SK-N-SH (cell line): ENCODE results near the gene CRACR2B. TPM values are rescaled to one million over a fixed set of nuclear protein-coding genes. Genes with fewer than 3 reads are reported as not detected.
A peak's percentile ranks its signal among the peaks of the same experiment; 100 is the strongest.

ENCODE experiments used
- CTCF ChIA-PET: fragments of 300-600, 350-600 bp; formaldehyde crosslinking; extraction: SDS; loops from one replicate; lab custom pipeline; 2021; lab: Yijun Ruan, JAX
- POLR2A ChIA-PET: fragments of 350-600 bp; sonication (Branson Sonifier 250); formaldehyde crosslinking; extraction: SDS; loops from one replicate; lab custom pipeline; 2020; ENCODE audit warnings: antibody characterized with exemption, inconsistent platforms; lab: Yijun Ruan, JAX
- DNase-seq: peaks from one replicate; pipeline ENCODE4 v3.0.0; 2012
- H2AFZ ChIP-seq: fragments of 200-600 bp; sonication (generic); 2 replicates; pipeline ENCODE4 v1.8.1; 2016; ENCODE audit warnings: antibody characterized with exemption, mild to moderate bottlenecking, low read depth
- H3F3A ChIP-seq: fragments of 200-600 bp; sonication (generic); replicated peaks from 2 replicates; pipeline ENCODE3; 2016; ENCODE audit warnings: antibody characterized with exemption, mild to moderate bottlenecking; ENCODE audit not compliant: insufficient read depth
- H3K27ac ChIP-seq, 2 experiments: fragments of 200-500 bp in 1 of 2; fragments of 200-600 bp in 1 of 2; sonication (Bioruptor generic) in 1 of 2; sonication (generic), shearing (Covaris generic) in 1 of 2; 2 replicates each; pipeline versions ENCODE4 v1.5.1 to v1.6.1; 2014 to 2016; ENCODE audit warnings: low read depth in 2 of 2, inconsistent platforms in 1 of 2, low read length in 1 of 2, mild to moderate bottlenecking in 1 of 2, mixed read lengths in 1 of 2
- H3K27me3 ChIP-seq: fragments of 200-600 bp; sonication (generic), shearing (Covaris generic); 2 replicates; pipeline ENCODE4 v1.6.1; 2016; ENCODE audit warnings: mixed run types; ENCODE audit not compliant: insufficient read depth
- H3K36me3 ChIP-seq, 2 experiments: fragments of 200-500 bp in 1 of 2; fragments of 200-600 bp in 1 of 2; sonication (Bioruptor generic) in 1 of 2; sonication (generic) in 1 of 2; replicated peaks in 1 of 2; 2 replicates each; pipeline versions ENCODE3 to v1.5.1; 2014 to 2016; ENCODE audit warnings: low read length in 1 of 2, mild to moderate bottlenecking in 1 of 2; ENCODE audit not compliant: insufficient read depth in 2 of 2, control insufficient read depth in 1 of 2
- H3K4me1 ChIP-seq, 2 experiments: fragments of 200-500 bp in 1 of 2; fragments of 200-600 bp in 1 of 2; sonication (Bioruptor generic) in 1 of 2; sonication (generic), shearing (Covaris generic) in 1 of 2; 2 replicates each; pipeline versions ENCODE4 v1.5.1 to v1.6.1; 2014 to 2016; ENCODE audit warnings: low read depth in 1 of 2, low read length in 1 of 2, mixed run types in 1 of 2; ENCODE audit not compliant: insufficient read depth in 2 of 2, control insufficient read depth in 1 of 2
- H3K4me2 ChIP-seq: fragments of 200-600 bp; sonication (generic), shearing (Covaris generic); 2 replicates; pipeline ENCODE4 v1.6.1; 2017; ENCODE audit warnings: mixed run types
- H3K4me3 ChIP-seq, 2 experiments: fragments of 200-500 bp in 1 of 2; fragments of 200-600 bp in 1 of 2; sonication (Bioruptor generic) in 1 of 2; sonication (generic), shearing (Covaris generic) in 1 of 2; 2 replicates each; pipeline versions ENCODE4 v1.5.1 to v1.8.1; 2014 to 2016; ENCODE audit warnings: low read depth in 2 of 2, inconsistent platforms in 1 of 2, low read length in 1 of 2, mild to moderate bottlenecking in 1 of 2, mixed read lengths in 1 of 2, moderate library complexity in 1 of 2
- H3K79me2 ChIP-seq: fragments of 200-600 bp; sonication (generic); 2 replicates; pipeline ENCODE4 v1.8.1; 2017; ENCODE audit warnings: mild to moderate bottlenecking; ENCODE audit not compliant: insufficient read depth
- H3K9ac ChIP-seq: fragments of 200-600 bp; sonication (generic); 2 replicates; pipeline ENCODE4 v1.6.1; 2017; ENCODE audit warnings: mixed run types
- H3K9me2 ChIP-seq: fragments of 200-600 bp; sonication (generic); 2 replicates; pipeline ENCODE4 v1.6.1; 2017; ENCODE audit warnings: mixed run types
- H3K9me3 ChIP-seq: fragments of 200-600 bp; sonication (generic); 2 replicates; pipeline ENCODE4 v1.6.1; 2017; ENCODE audit warnings: mixed run types, mild to moderate bottlenecking, moderate library complexity
- H4K20me1 ChIP-seq: fragments of 200-600 bp; sonication (generic); 2 replicates; pipeline ENCODE4 v1.6.1; 2017; ENCODE audit warnings: mild to moderate bottlenecking, mixed run types; ENCODE audit not compliant: insufficient read depth
- CTCF ChIP-seq: fragments of 200-600 bp; sonication (generic); IDR thresholded peaks from 2 replicates; pipeline ENCODE4 v1.6.1; 2017; ENCODE audit warnings: antibody characterized with exemption, mild to moderate bottlenecking, moderate library complexity
- EZH2phosphoT487 ChIP-seq: fragments of 200-600 bp; sonication (generic); IDR thresholded peaks from 2 replicates; pipeline ENCODE4 v1.6.1; 2017; ENCODE audit warnings: low read depth, mixed run types, mild to moderate bottlenecking, antibody characterized with exemption, moderate library complexity, borderline replicate concordance
- FOXJ3 ChIP-seq: sonication (generic); formaldehyde crosslinking; IDR thresholded peaks from 2 replicates; pipeline ENCODE4 v1.5.1; 2020; ENCODE audit warnings: mild to moderate bottlenecking, missing genetic modification reagents
- IRF3 ChIP-seq: fragments of 150-350 bp; IDR thresholded peaks from 2 replicates; pipeline ENCODE4 v1.6.1; 2016; ENCODE audit warnings: mild to moderate bottlenecking, low read depth, low read length
- MAX ChIP-seq: IDR thresholded peaks from 2 replicates; pipeline ENCODE4 v1.4.0; 2012; ENCODE audit warnings: low read depth
- PBX3 ChIP-seq: IDR thresholded peaks from 2 replicates; pipeline ENCODE4; 2012
- RCOR1 ChIP-seq: fragments of 150-350 bp; IDR thresholded peaks from 2 replicates; pipeline ENCODE4 v1.6.1; 2017; ENCODE audit warnings: antibody characterized with exemption, low read length
- REST ChIP-seq: IDR thresholded peaks from 2 replicates; pipeline ENCODE4 v1.6.1; 2012; ENCODE audit warnings: mild to moderate bottlenecking, low read depth, low read length, moderate library complexity
- SIN3A ChIP-seq: IDR thresholded peaks from 2 replicates; pipeline ENCODE4 v1.6.1; 2012; ENCODE audit warnings: low read depth, mild to moderate bottlenecking, low read length, moderate library complexity, borderline replicate concordance
- USF2 ChIP-seq: fragments of 150-350 bp; IDR thresholded peaks from 2 replicates; pipeline ENCODE4 v1.6.1; 2017; ENCODE audit warnings: antibody characterized with exemption, low read length, low read depth, borderline replicate concordance
- WGBS: methylation state at CpG from one replicate; pipeline ENCODE4 v1.1.6; 2017; ENCODE audit warnings: low lambda C conversion rate; 5-methylcytosine and 5-hydroxymethylcytosine counted together
- polyA plus RNA-seq, 3 experiments: library from polyadenylated mRNA; depleted of rRNA; stranded (reverse); fragments of >200 nt; gene quantifications; 2 replicates each; pipeline ENCODE4 v1.2.3, GENCODE V29; 2012

The CRACR2B gene
- polyA plus RNA-seq, 1 of the 3 experiments (the other 2 are of a cell fraction) = 1.1 TPM

- TF ChIP-seq CTCF = peak; percentile 10; the same call in 1 of the 2 replicates
These were observed 16.1 kb upstream of the CRACR2B start (continued) for GRCh38 chr11:811446-812245.

GRCh38 chr11:812390-812789, 15.3 kb upstream of the CRACR2B start:
- H3K36me3 ChIP-seq = peaks cover 27 to 28% of the 10 kb centered on the region in 2 experiments
- no peak overlapping the region for H3K4me2 ChIP-seq
- POLR2A ChIA-PET = no interaction called here
- 100% methylated on average over 2 of the region's 3 CpGs for WGBS
- H3K79me2 ChIP-seq = peaks cover 51% of the 10 kb centered on the region
- no peak for TF ChIP-seq RCOR1
- no peak for TF ChIP-seq REST
- TF ChIP-seq USF2 = no peak
- TF ChIP-seq MAX = no peak
- no peak for TF ChIP-seq EZH2phosphoT487
- no peak for TF ChIP-seq IRF3
- TF ChIP-seq PBX3 = no peak
- no peak for TF ChIP-seq FOXJ3 (CRISPR knock-in tag)
- no peak for TF ChIP-seq SIN3A
- no peak overlapping the region for H3K27ac ChIP-seq
- no peaks in the 10 kb centered on the region for H3K27me3 ChIP-seq
- H2AFZ ChIP-seq = no peak overlapping the region
- no peaks in the 10 kb centered on the region for H3K9me2 ChIP-seq
- no peak overlapping the region for H3K9ac ChIP-seq
- H3K4me3 ChIP-seq = no peak overlapping the region
- peaks cover 30% of the 10 kb centered on the region for H4K20me1 ChIP-seq
- CTCF ChIA-PET = interaction anchor here (1.0 to 1.3 kb wide), 4 partner anchors 15 to 86 kb away, joined by 3 to 4 read pairs (median 3); partner anchors contain the start of genes POLR2L, SLC25A22 and TSPAN4
- DNase-seq = no peak
- peaks cover 37% of the 10 kb centered on the region for H3F3A ChIP-seq
- H3K4me1 ChIP-seq = peaks cover 8 to 19% of the 10 kb centered on the region in 2 experiments; a peak in 2 of 4 replicates
- no peaks in the 10 kb centered on the region for H3K9me3 ChIP-seq
